AG20443 (cell line): ENCODE results near the gene GNB1L.
"Not testable (repeated sequence)": the region's sequence is repeated elsewhere in the genome, so short reads cannot be mapped to it uniquely, and the experiment has no call there.

ENCODE experiments used
- DNase-seq: peaks from one replicate; pipeline ENCODE4 v3.0.0; 2012; ENCODE audit warnings: low spot score, mixed read lengths

Gene GNB1L

GRCh38 chr22:19795617-19796008 is 59.1 kb downstream of the GNB1L start:
- peak; percentile 78 for DNase-seq

- DNase-seq, result no peak
Measured at GRCh38 chr22:19793661-19794310, 60.9 kb downstream of the GNB1L start.

GRCh38 chr22:19793161-19793560 is 61.5 kb downstream of the GNB1L start:
- DNase-seq, result no peak

GRCh38 chr22:19792383-19792896 is 62.2 kb downstream of the GNB1L start:
- DNase-seq, result not testable (repeated sequence)

GRCh38 chr22:19791894-19792293 is 62.8 kb downstream of the GNB1L start:
- DNase-seq, result no peak

GRCh38 chr22:19791243-19791642 is 63.4 kb downstream of the GNB1L start:
- no peak for DNase-seq

- DNase-seq, result no peak
Measured at GRCh38 chr22:19789828-19790227, 64.8 kb downstream of the GNB1L start.

- no peak for DNase-seq
Measured at GRCh38 chr22:19789406-19789805, 65.3 kb downstream of the GNB1L start.

- no peak for DNase-seq
Measured at GRCh38 chr22:19788661-19789225, 65.9 kb downstream of the GNB1L start.

- DNase-seq, result no peak
Measured at GRCh38 chr22:19787849-19788141, 66.9 kb downstream of the GNB1L start.

GRCh38 chr22:19786959-19787848 is 67.5 kb downstream of the GNB1L start:
- DNase-seq, result no peak

- DNase-seq, result no peak
Measured at GRCh38 chr22:19786264-19786585, 68.4 kb downstream of the GNB1L start.

- no peak for DNase-seq
Measured at GRCh38 chr22:19785461-19786263, 69.0 kb downstream of the GNB1L start.

GRCh38 chr22:19784384-19785175 is 70.1 kb downstream of the GNB1L start:
- no peak for DNase-seq

- no peak for DNase-seq
Measured at GRCh38 chr22:19783586-19784383, 70.9 kb downstream of the GNB1L start.

GRCh38 chr22:19782533-19782932 is 72.1 kb downstream of the GNB1L start:
- no peak for DNase-seq

GRCh38 chr22:19779685-19780268 is 74.9 kb downstream of the GNB1L start:
- DNase-seq, result no peak

GRCh38 chr22:19779011-19779421 is 75.7 kb downstream of the GNB1L start:
- no peak for DNase-seq

- DNase-seq, result not testable (repeated sequence)
Measured at GRCh38 chr22:19777192-19777591, 77.5 kb downstream of the GNB1L start.

GRCh38 chr22:19776433-19777031 is 78.1 kb downstream of the GNB1L start:
- DNase-seq, result peak; percentile 64
